ENCODE measurements around the gene TFAP2A. TPM values are rescaled to one million over a fixed set of nuclear protein-coding genes. Genes with fewer than 3 reads are reported as not detected.

TFAP2A gene
- 0.10 TPM in 1 of 2 replicates, not detected in the other for total RNA-seq

GRCh38 chr6:10414756-10415616, at the start of gene TFAP2A:
TSS of gene TFAP2A (minus strand) at chr6:10415074. CDS start at chr6:10414991, 83 bp downstream.

Small RNA genes lying within 50 kb of the gene (small RNA-seq; reads per million reads assigned to genes)
- not detected for gene MIR5689

Other genes starting within 250 kb of the TFAP2A start
- gene GCNT2, start 106.3 kb upstream of the TFAP2A start, total RNA-seq, result 18.9 and 26.3 TPM in 2 replicates

Data from vein endothelial cell (primary cell).